ENCODE data around the gene MEIS1. TPM values are rescaled to one million over a fixed set of nuclear protein-coding genes. Genes with fewer than 3 reads are reported as not detected.
A peak's percentile ranks its signal among the peaks of the same experiment; 100 is the strongest.

The MEIS1 gene
- total RNA-seq, 1 donor from 2014 or later, result 250 TPM

DNA sequence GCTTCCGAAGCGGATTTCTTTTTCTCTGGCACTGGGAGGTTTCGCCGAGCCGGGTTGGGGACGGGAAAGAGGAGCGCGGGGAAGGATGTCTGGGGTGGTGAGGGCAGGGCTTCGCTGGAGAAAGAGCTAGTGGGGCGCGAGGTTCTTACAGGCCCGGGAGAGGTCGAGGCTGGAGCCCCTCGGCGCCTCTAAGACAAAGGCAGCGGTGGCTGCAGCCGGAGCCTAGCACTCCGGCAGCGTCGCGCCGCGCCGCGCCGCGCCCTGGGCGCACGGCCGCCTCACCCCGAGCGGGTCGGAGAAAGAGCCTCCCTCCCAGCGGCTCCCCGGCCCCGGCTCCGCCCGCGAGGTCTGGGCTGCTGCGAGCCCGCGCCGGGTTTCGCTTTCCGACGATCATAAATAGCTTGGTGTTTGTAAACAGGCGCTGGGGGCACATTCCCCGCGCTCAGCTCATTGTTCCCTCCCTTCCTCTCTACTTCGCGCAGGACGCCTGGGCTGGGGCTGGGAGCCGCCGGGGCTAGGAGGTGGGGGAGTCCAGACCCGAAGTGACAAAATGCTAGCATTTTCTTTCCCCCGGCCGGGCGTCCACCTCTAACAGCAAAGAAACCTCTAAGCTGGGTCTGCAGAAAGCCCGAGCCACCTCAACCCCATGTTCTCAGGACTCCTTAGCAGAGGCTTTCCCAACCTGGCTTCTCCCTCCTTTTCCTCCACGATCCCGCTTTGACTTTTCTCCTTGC lies 813 bp upstream of the MEIS1 start:
- peak overlapping the region; percentile 98 for H3K27ac Mint-ChIP-seq
- peaks cover 28% of the 10 kb centered on the region for H3K27me3 Mint-ChIP-seq
- H3K4me1 Mint-ChIP-seq (ENCODE audit: unreplicated experiment), result peaks cover 16% of the 10 kb centered on the region
- TF ChIP-seq, protein P1, sequence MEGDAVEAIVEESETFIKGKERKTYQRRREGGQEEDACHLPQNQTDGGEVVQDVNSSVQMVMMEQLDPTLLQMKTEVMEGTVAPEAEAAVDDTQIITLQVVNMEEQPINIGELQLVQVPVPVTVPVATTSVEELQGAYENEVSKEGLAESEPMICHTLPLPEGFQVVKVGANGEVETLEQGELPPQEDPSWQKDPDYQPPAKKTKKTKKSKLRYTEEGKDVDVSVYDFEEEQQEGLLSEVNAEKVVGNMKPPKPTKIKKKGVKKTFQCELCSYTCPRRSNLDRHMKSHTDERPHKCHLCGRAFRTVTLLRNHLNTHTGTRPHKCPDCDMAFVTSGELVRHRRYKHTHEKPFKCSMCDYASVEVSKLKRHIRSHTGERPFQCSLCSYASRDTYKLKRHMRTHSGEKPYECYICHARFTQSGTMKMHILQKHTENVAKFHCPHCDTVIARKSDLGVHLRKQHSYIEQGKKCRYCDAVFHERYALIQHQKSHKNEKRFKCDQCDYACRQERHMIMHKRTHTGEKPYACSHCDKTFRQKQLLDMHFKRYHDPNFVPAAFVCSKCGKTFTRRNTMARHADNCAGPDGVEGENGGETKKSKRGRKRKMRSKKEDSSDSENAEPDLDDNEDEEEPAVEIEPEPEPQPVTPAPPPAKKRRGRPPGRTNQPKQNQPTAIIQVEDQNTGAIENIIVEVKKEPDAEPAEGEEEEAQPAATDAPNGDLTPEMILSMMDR (conservative IDR thresholded peaks at IDR 0.05), result no peak
- H3K4me3 Mint-ChIP-seq, result peak overlapping the region; percentile 96
- peak; percentile 81 for DNase-seq (ENCODE audit: extremely low spot score, unreplicated experiment)
- H3K36me3 Mint-ChIP-seq, result peaks cover 25% of the 10 kb centered on the region
- H3K9me3 Mint-ChIP-seq, result no peaks in the 10 kb centered on the region

DNA sequence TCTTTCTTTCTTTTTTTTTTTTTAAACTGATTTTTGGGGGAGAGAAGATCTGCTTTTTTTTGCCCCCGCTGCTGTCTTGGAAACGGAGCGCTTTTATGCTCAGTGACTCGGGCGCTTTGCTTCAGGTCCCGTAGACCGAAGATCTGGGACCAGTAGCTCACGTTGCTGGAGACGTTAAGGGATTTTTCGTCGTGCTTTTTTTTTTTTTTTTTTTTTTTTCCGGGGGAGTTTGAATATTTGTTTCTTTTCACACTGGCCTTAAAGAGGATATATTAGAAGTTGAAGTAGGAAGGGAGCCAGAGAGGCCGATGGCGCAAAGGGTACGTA lies 587 bp downstream of the MEIS1 start:
- H3K4me1 Mint-ChIP-seq (ENCODE audit: unreplicated experiment), result peaks cover 7% of the 10 kb centered on the region
- no peaks in the 10 kb centered on the region for H3K9me3 Mint-ChIP-seq
- H3K36me3 Mint-ChIP-seq, result peaks cover 38% of the 10 kb centered on the region
- peaks cover 33% of the 10 kb centered on the region for H3K27me3 Mint-ChIP-seq
- H3K27ac Mint-ChIP-seq, result peak overlapping the region; percentile 98
- DNase-seq (ENCODE audit: extremely low spot score, unreplicated experiment), result no peak
- peak overlapping the region; percentile 96 for H3K4me3 Mint-ChIP-seq
- TF ChIP-seq, protein P1 (conservative IDR thresholded peaks at IDR 0.05), result peak; percentile 27

DNA sequence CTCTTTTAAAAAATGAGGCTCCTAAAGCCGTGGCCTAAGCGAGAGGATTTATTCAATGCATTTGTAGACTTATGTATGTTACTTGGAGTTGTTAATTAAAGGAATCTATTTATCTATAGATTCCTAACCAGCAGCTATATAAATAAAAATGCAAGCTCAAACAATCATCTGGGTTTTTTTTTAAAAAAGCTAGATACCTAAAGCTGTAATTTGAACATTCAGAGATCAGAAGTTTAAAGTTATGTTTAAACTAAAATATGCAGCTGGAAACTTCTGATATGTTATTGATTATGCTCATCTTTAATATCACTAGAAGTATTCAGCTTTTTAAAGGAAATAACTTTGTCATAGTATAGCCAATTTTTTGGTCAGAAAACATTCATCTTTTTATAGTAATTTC lies 1.0 kb downstream of the MEIS1 start:
- TF ChIP-seq, protein P1 (conservative IDR thresholded peaks at IDR 0.05), result no peak
- H3K27ac Mint-ChIP-seq, result peak overlapping the region; percentile 98

DNA sequence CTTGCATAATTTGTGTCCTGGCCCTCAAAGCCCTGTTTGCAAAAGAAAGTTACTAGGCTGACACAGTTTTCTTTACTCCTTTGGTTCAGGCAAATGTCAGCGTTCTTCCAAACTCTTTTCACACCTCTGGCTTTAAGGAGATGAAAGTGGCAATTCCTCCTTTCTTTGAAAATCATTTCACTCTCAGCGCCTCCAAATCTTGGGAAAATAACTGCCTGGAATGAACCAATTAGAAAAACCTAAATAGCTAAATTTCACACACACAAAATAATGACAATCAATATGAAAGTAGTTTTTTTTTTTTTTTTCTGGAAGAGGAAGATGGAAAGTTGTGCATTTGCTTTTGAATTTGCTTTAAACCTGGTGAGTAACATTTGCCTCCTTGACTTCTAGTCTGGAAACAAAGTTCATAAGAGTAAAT lies 1.7 kb downstream of the MEIS1 start:
- peak overlapping the region; percentile 98 for H3K27ac Mint-ChIP-seq
- DNase-seq (ENCODE audit: extremely low spot score, unreplicated experiment), result no peak
- H3K27me3 Mint-ChIP-seq, result peaks cover 42% of the 10 kb centered on the region
- peaks cover 8% of the 10 kb centered on the region for H3K4me1 Mint-ChIP-seq (ENCODE audit: unreplicated experiment)
- peaks cover 48% of the 10 kb centered on the region for H3K36me3 Mint-ChIP-seq
- peak overlapping the region; percentile 96 for H3K4me3 Mint-ChIP-seq
- TF ChIP-seq, protein P1 (conservative IDR thresholded peaks at IDR 0.05), result no peak
- no peaks in the 10 kb centered on the region for H3K9me3 Mint-ChIP-seq

More for the DNA sequence above, 1.0 kb downstream of the MEIS1 start:
- DNase-seq (ENCODE audit: extremely low spot score, unreplicated experiment), result no peak
- Mint-ChIP-seq H3K36me3 (peaks cover 42% of the 10 kb centered on the region), H3K4me1 (ENCODE audit: unreplicated experiment) (peaks cover 8% of the 10 kb centered on the region), H3K9me3 (no peaks in the 10 kb centered on the region), H3K27me3 (peaks cover 36% of the 10 kb centered on the region), H3K4me3 (peak overlapping the region; percentile 96)

DNA sequence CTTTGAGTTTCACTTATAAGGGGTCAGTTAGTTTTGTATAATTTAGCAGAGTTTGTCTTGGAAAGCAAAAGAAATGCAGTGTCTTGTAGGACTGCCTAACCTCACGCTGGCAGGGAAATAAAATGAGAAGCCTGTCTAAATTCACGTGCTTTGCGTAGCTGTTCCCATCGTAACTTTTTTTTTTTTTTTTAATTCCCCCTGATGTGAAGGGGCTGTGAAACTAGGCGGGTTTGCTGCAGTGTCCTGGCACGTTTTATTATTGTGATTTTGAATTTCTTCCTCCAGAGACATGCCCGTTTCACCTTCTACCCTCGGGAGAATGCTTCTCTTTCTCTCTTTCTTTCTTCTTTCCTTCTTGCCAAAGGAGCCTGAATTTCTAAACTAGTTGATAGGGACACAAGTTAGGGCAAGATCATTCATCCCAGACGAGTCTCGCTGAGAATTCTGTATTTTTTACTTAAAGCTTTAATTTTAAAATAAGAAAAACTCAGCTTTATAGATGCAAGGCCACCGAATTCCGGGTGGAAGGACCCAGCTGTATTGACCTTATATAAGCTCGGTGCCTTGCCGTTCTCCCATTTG lies 2.3 kb downstream of the MEIS1 start:
- peaks cover 43% of the 10 kb centered on the region for H3K27me3 Mint-ChIP-seq
- peak overlapping the region; percentile 98 for H3K27ac Mint-ChIP-seq
- DNase-seq (ENCODE audit: extremely low spot score, unreplicated experiment), result no peak

More for the DNA sequence above, 2.3 kb downstream of the MEIS1 start:
- peaks cover 11% of the 10 kb centered on the region for H3K4me1 Mint-ChIP-seq (ENCODE audit: unreplicated experiment)
- H3K4me3 Mint-ChIP-seq, result peak overlapping the region; percentile 96
- peaks cover 51% of the 10 kb centered on the region for H3K36me3 Mint-ChIP-seq
- TF ChIP-seq, protein P1 (conservative IDR thresholded peaks at IDR 0.05), result no peak
- H3K9me3 Mint-ChIP-seq, result no peaks in the 10 kb centered on the region
